ENCODE measurements around the gene IL23A. TPM values are rescaled to one million over a fixed set of nuclear protein-coding genes. Genes with fewer than 3 reads are reported as not detected.
A peak's percentile ranks its signal among the peaks of the same experiment; 100 is the strongest.

IL23A gene
- total and polyA plus RNA-seq, 2 of the 13 experiments (the other 11 are each of a cell fraction or from before 2014, with no cell fraction given) = 0.33 to 0.35 TPM

- TF ChIP-seq HMGXB3 (CRISPR knock-in tag; IDR thresholded peaks at IDR 0.05; ENCODE audit: borderline replicate concordance) (no peak), ZNF10 (CRISPR knock-in tag; IDR thresholded peaks at IDR 0.05; ENCODE audit: borderline replicate concordance, low read depth) (no peak), MIXL1 (CRISPR knock-in tag; IDR thresholded peaks at IDR 0.05) (peak; percentile 96), WIZ (CRISPR knock-in tag; IDR thresholded peaks at IDR 0.05) (0 out of 2 replicates have a peak, but pooled peaks have one; percentile 55), POGK (CRISPR knock-in tag; conservative IDR thresholded peaks at IDR 0.05) (no peak), ZNF850 (CRISPR knock-in tag; conservative IDR thresholded peaks at IDR 0.05) (0 out of 2 replicates have a peak, but pooled peaks have one; percentile 39), ZNF543 (CRISPR knock-in tag; IDR thresholded peaks at IDR 0.05) (peak; percentile 84), RARA (CRISPR knock-in tag; IDR thresholded peaks at IDR 0.05) (no peak), FOXK2 (IDR thresholded peaks at IDR 0.05) (no peak), FOXP1 (IDR thresholded peaks at IDR 0.05) (no peak), FOXP1 (CRISPR knock-in tag; IDR thresholded peaks at IDR 0.05) (no peak; the same call in 1 of the 2 replicates), ZNF253 (CRISPR knock-in tag; IDR thresholded peaks at IDR 0.05; ENCODE audit: borderline replicate concordance) (peak; percentile 64; the same call in 1 of the 2 replicates), ZNF891 (CRISPR knock-in tag; IDR thresholded peaks at IDR 0.05) (peak; percentile 68; the same call in 1 of the 2 replicates), ZFP91 (CRISPR knock-in tag; IDR thresholded peaks at IDR 0.05; ENCODE audit: borderline replicate concordance) (peak; percentile 100), ARHGAP35 (CRISPR knock-in tag; IDR thresholded peaks at IDR 0.05; ENCODE audit: borderline replicate concordance) (peak; percentile 39; the same call in 1 of the 2 replicates), RBFOX2 (IDR thresholded peaks at IDR 0.05; ENCODE audit: low read depth, low read length) (peak; percentile 96), DNMT1 (CRISPR knock-in tag; IDR thresholded peaks at IDR 0.05) (peak; percentile 85), NR2F2 (IDR thresholded peaks at IDR 0.05; ENCODE audit: borderline replicate concordance, low read depth) (no peak), SCMH1 (CRISPR knock-in tag; IDR thresholded peaks at IDR 0.05; ENCODE audit: borderline replicate concordance) (no peak), U2AF2 (IDR thresholded peaks at IDR 0.05; ENCODE audit: low read depth, low read length) (no peak)
Measured at GRCh38 chr12:56299853-56300643, 38.6 kb upstream of the IL23A start, which contains the start of gene CS (continued).

Data from HepG2 (cell line).